ENCODE data around the gene UBAP1. TPM values are rescaled to one million over a fixed set of nuclear protein-coding genes. Genes with fewer than 3 reads are reported as not detected.
"Not testable (repeated sequence)": the region's sequence is repeated elsewhere in the genome, so short reads cannot be mapped to it uniquely, and the experiment has no call there.

The UBAP1 gene
- total RNA-seq, 1 donor from 2014 or later, result 30.9 TPM

DNA sequence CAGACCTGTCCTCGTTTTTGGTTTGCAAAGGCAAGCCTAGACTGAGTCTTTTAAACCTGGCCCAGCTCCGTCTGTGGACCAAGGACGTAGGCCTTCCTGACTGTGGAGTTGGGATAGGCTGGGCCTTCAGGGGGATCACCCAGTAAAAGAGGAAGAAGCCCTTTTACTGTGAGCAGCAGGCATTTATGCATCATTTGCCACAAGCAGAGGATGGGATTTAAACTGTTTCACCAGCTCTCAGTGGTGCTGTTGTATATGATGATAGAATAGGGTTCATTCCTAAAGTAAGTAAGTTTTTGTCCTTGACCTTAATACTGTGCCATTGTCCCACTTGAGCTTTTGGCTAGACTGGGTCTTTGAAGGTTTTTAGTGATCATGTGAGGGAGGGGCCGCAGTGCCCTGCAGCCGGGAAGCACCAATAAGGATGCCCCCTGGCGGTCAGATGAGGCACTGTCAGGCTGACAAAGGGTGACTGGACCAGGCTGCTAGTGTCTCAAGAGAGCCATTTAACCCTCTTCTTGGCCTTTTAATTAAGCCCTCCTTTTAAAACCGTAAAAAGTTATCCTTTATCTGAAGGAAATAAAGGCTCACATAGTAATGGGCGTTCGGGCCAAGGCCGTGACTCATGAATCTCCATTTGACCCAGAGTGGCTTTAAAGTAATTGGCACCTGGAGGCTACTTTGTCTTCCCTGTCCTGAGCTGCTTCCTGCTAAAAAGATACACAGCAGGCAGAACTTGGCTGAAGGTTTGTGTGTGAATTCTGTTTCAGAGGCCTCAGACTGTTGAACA is 74.0 kb downstream of the UBAP1 start:
- Mint-ChIP-seq H3K27ac (no peak overlapping the region), H3K4me3 (no peak overlapping the region), H3K36me3 (ENCODE audit: low read depth) (peaks cover 26% of the 10 kb centered on the region), H3K4me1 (peaks cover 5% of the 10 kb centered on the region), H3K9me3 (no peaks in the 10 kb centered on the region), H3K27me3 (no peaks in the 10 kb centered on the region)
- peak; percentile 90 for DNase-seq
- intact Hi-C loops (cut with micrococcal nuclease), result loop anchor here (1.0 to 5.0 kb wide), 3 partner anchors 76 to 127 kb away; partner anchors contain the start of genes DCAF12 and UBAP1

DNA sequence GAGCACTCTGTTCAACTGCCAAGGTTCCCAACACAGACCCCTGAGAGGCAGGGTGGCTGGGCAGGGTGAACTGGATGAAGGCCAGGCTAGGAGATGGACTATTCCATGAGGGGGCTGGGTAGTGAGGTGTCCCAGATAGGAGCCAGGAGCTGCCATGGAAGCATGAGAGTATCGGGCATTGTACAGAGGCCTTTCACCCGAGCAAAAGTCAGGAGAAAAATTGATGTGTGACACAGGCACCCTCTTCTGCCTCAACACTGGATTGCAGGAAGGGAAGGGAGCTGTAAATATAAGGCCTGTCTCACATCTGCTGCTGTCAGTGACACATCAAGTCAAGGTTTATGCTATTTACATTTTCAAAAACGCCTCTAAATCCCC is 74.6 kb downstream of the UBAP1 start:
- Mint-ChIP-seq H3K4me3 (no peak overlapping the region), H3K27ac (no peak overlapping the region), H3K27me3 (no peaks in the 10 kb centered on the region), H3K4me1 (peaks cover 5% of the 10 kb centered on the region), H3K36me3 (ENCODE audit: low read depth) (peaks cover 28% of the 10 kb centered on the region), H3K9me3 (no peaks in the 10 kb centered on the region)
- DNase-seq, result no peak
- intact Hi-C loops (cut with micrococcal nuclease), result loop anchor here (1.0 to 5.0 kb wide), 3 partner anchors 76 to 127 kb away; partner anchors contain the start of genes DCAF12 and UBAP1

DNA sequence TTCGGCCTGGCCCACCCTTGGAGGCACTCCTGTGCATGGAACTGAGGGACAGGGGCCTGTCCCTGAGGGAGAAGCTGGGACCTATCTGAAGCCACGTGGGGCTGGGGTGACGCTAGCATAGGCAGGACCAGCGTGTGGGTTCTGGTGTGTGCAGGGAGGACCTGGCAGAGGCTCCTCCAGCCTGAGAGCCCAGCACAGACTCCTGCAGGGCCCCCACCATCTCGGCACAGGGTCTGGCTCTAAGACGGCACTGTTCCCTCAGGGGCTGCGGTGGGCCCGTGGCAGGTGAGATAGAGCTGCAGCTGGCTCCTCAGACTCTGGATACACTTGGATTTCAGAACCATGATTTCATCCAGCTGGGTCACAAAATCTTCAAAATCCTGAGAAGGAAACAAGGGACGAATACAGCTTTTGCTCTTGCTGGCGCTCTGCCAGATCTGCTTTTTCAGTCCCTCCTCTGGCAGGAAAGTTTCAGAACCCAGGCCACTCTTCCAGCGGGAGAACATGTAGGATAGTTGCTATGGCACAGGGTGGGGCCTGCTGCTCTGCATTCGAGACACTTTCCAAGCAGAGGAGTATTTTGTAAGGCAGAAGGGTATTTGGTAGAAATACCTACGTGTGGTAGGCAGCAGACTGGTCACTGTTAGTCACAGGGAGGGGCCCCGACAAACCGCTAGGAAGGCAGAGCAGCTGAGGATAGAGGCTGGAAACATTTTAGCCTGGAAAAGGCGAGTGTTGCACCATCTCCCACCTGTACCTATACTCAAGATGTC is 75.5 kb downstream of the UBAP1 start:
- Mint-ChIP-seq H3K27me3 (no peaks in the 10 kb centered on the region), H3K4me3 (no peak overlapping the region), H3K36me3 (ENCODE audit: low read depth) (peaks cover 24% of the 10 kb centered on the region), H3K9me3 (no peaks in the 10 kb centered on the region), H3K4me1 (peaks cover 5% of the 10 kb centered on the region), H3K27ac (no peak overlapping the region)
- intact Hi-C loops (cut with micrococcal nuclease), result loop anchor here (5.0 kb wide), 1 partner anchor 77 kb away; the partner anchor contains the start of gene UBAP1
- DNase-seq, result no peak

DNA sequence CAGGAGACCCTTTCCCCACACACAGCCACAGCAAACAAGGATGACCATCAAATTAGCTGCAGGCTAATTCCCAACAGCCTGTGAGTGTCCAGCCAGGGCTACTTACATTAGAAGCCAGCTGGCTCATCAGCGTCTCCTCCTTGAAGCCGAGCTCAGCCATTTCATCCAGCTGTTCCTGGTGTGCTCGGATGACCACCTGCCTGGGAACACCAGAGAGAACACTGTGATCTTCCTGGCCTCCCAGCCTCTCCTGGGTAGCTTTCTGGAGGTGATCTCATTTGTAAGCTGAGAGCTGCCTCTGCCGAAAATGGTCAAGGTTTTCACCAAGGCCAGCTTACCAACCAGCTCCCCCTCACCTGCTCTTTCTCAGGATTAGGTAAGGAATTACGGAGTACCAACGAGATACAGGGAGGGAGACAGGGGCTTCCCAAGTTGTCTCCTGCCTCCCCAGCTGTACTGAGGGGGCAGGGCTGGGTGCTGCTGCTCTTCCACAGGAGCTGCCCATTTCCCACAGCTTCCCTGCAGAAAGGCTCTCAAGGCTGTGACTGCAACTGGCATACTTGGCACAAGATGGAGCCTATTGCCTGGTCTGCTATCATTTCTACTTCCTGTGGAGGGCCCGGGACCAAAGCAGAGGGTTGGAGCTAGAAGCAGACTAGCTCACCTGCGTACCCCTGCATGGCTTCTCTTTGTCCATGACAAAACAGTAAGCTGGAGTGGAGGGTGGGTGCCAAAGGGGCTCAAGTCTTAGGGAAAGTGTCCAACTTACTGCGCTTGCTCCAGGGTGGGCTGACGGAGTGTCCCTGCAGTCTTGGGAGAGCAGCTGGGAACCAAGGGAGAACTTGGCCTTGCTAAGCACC is 76.4 kb downstream of the UBAP1 start:
- intact Hi-C loops (cut with micrococcal nuclease), result loop anchor here (5.0 kb wide), 1 partner anchor 78 kb away; the partner anchor contains the start of gene UBAP1
- Mint-ChIP-seq H3K27ac (no peak overlapping the region), H3K36me3 (ENCODE audit: low read depth) (peaks cover 21% of the 10 kb centered on the region), H3K4me1 (peaks cover 5% of the 10 kb centered on the region), H3K4me3 (no peak overlapping the region), H3K27me3 (no peaks in the 10 kb centered on the region), H3K9me3 (no peaks in the 10 kb centered on the region)
- no peak for DNase-seq

DNA sequence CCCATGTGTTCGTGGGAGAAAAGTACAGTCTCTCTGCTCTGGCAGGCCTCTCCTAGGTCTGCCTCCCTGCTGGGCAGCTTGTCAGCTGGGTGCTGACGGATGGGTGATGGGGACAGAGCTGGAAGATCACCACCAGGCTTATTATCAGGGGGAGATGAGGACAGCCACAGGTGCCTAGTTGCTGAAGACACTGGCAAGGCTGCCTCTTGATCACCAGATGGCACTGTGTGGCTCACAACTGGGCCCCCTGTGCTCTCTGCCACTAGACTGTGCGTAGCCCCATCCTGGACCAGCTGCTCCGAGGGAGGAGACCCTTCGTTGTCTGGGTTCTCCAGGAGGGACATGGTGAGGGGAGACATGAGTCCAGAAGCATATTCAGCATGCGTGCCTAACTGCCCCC is 77.3 kb downstream of the UBAP1 start:
- no peak overlapping the region for H3K4me3 Mint-ChIP-seq
- H3K27me3 Mint-ChIP-seq, result no peaks in the 10 kb centered on the region
- H3K27ac Mint-ChIP-seq, result no peak overlapping the region
- H3K4me1 Mint-ChIP-seq, result peaks cover 5% of the 10 kb centered on the region
- intact Hi-C loops (cut with micrococcal nuclease), result no loop called here
- no peak for DNase-seq
- H3K9me3 Mint-ChIP-seq, result no peaks in the 10 kb centered on the region
- H3K36me3 Mint-ChIP-seq (ENCODE audit: low read depth), result peaks cover 15% of the 10 kb centered on the region

DNA sequence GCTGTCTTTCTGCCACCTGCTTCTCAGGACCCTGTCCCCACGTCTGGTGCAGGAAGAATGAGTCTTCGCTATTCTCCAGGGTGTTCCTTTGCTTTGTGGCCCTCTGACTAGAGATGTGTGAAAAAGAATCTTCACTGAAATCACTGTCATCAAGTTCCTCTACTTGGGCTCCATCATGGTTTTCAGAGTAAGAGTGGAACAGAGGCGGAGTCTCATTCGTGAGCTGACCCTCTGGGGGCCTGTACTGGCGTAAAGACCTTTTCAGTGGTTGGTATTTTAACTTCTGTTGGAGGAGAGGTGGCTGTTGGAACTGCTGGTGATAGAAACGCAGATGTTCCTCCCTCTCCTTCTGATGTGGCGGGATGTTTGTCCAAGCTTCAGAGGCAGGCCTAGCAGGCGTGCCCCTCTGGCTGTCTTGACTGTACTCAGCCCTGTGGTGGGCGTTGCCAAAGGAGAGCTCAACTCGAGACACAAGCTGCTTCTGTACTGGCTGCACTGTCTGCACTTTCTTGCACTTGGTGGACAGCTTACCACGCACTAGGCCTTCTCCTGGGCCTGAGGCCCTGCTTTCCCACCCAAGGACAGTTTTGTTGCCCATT is 78.2 kb downstream of the UBAP1 start:
- intact Hi-C loops (cut with micrococcal nuclease), result no loop called here
- H3K4me1 Mint-ChIP-seq, result peaks cover 5% of the 10 kb centered on the region
- H3K27me3 Mint-ChIP-seq, result no peaks in the 10 kb centered on the region
- peak overlapping the region; percentile 10 for H3K27ac Mint-ChIP-seq
- peaks cover 10% of the 10 kb centered on the region for H3K36me3 Mint-ChIP-seq (ENCODE audit: low read depth)
- H3K4me3 Mint-ChIP-seq, result no peak overlapping the region
- no peaks in the 10 kb centered on the region for H3K9me3 Mint-ChIP-seq
- DNase-seq, result no peak

DNA sequence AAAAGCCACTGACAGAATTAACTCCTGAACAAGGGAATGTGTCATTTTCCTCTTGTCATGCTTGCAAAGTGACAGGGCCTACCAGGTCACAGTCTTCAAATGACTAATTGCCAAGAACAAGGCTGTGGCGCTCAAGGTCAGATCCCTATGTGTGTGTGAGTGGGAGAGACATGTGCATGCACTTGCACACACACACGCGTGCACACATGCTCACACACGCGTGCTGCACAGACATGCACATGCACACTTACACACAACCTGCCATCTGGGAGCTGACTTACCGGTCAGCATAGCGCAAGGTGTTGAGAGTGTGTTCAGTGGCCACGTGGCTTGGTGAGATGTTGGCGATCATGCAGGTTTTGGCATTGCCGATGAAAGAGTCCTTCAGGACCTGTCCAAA is 80.5 kb downstream of the UBAP1 start:
- Mint-ChIP-seq H3K4me3 (no peak overlapping the region), H3K36me3 (ENCODE audit: low read depth) (peaks cover 11% of the 10 kb centered on the region), H3K9me3 (no peaks in the 10 kb centered on the region), H3K4me1 (peaks cover 12% of the 10 kb centered on the region), H3K27ac (peak overlapping the region; percentile 13), H3K27me3 (no peaks in the 10 kb centered on the region)
- no peak for DNase-seq
- intact Hi-C loops (cut with micrococcal nuclease), result no loop called here

DNA sequence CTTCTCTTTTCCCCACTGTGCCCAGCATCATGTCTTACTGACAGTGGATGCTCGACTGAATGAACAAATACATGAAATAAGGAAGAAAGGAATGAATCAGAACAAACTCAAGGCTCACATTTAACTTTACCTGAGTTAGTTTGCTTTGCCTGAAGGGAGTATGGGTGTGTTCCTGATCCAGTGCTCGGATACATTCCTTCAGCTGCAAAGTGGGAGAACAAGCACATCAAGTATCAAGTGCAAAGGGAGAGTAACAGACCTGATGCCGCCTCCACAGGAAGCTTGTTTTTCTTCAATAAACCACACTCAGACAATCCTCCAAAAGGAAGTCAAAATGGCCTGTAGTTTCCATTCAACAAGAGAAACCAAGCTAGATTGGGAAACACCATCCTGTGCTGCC is 84.1 kb downstream of the UBAP1 start:
- Mint-ChIP-seq H3K9me3 (no peaks in the 10 kb centered on the region), H3K4me3 (no peak overlapping the region), H3K4me1 (peaks cover 9% of the 10 kb centered on the region), H3K27ac (peak overlapping the region; percentile 54), H3K27me3 (no peaks in the 10 kb centered on the region), H3K36me3 (ENCODE audit: low read depth) (peaks cover 7% of the 10 kb centered on the region)
- DNase-seq, result no peak
- intact Hi-C loops (cut with micrococcal nuclease), result no loop called here

DNA sequence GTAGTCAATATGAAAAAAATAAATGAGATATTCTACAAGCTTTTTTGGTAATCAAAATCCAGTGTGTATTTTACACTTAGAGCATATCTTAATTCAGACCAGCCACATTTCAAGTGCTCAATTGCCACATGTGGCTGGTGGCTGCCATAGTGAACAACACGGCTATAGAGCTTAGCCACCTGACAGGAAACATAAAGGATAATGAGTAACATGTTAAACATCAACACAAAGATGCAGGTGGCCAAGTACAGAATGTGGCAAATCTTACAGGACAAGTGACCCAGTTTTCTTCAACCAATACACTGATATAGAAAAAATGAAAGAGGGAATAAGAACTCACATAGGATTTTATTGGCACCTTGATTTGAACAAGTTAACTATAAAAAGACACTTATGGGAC is 88.8 kb downstream of the UBAP1 start:
- DNase-seq, result no peak
- peaks cover 8% of the 10 kb centered on the region for H3K36me3 Mint-ChIP-seq (ENCODE audit: low read depth)
- no peaks in the 10 kb centered on the region for H3K27me3 Mint-ChIP-seq
- intact Hi-C loops (cut with micrococcal nuclease), result no loop called here
- peaks cover 9% of the 10 kb centered on the region for H3K4me1 Mint-ChIP-seq
- H3K27ac Mint-ChIP-seq, result peak overlapping the region; percentile 25
- no peaks in the 10 kb centered on the region for H3K9me3 Mint-ChIP-seq
- no peak overlapping the region for H3K4me3 Mint-ChIP-seq

DNA sequence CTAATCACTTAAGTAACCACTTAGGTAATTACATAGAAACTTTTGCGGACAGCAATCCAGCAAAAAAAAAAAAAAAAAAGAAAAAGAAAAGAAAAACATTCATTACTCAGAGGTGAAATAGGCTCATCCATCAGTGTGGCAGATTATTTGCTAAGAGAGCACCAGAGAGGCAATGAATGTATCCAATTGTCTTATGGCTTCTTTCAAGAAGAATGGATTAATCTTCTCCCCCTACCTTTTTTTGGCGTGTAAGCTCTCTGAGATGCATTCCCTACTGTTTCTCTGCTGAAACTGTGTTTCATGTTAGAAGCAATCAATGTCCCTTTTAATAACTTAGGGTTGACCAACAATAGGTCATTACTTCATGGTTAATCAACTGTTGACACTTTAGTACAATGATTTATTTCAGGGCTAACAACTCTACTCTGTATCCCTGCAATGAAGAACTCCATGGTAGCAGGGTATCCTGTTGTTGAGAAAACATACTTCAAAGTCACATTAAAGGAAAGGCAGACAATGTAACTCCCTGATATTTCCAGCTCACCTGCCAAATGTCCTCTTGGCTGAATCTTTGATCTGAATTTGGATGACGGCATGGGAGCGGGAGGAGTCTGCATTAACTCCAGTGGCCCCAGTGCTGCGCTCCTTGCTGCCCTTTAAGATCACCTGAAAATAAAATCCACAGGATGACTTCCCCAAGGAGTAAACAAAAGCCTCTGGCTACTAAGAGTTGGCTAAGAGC is 92.6 kb downstream of the UBAP1 start:
- Mint-ChIP-seq H3K36me3 (ENCODE audit: low read depth) (peaks cover 4% of the 10 kb centered on the region), H3K4me1 (peaks cover 2% of the 10 kb centered on the region), H3K27ac (no peak overlapping the region), H3K9me3 (no peaks in the 10 kb centered on the region), H3K27me3 (no peaks in the 10 kb centered on the region), H3K4me3 (no peak overlapping the region)
- no peak for DNase-seq
- intact Hi-C loops (cut with micrococcal nuclease), result no loop called here

DNA sequence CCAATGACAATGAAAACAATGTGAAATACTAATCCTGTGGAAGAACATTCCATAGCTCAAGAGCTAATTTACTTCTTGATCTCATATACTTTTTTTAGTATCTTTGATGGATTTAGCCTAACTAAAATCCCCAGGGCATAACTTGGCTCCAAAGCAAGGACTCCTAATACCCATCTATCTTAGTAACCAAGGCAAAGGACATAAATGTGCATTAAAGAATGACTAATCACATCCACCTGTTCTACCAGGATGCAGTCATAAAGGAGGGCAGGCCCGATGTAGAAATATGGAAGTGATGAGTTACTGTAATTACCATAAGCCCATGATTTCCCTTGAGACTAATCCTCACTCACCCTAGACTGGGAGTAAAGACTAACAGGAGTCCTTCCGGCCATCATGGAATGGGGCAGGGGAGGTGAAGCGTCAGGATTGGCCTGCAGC is 93.3 kb downstream of the UBAP1 start:
- Mint-ChIP-seq H3K9me3 (no peaks in the 10 kb centered on the region), H3K4me3 (no peak overlapping the region), H3K27me3 (no peaks in the 10 kb centered on the region), H3K4me1 (peaks cover 2% of the 10 kb centered on the region), H3K27ac (no peak overlapping the region), H3K36me3 (ENCODE audit: low read depth) (peaks cover 4% of the 10 kb centered on the region)
- no peak for DNase-seq
- intact Hi-C loops (cut with micrococcal nuclease), result no loop called here

DNA sequence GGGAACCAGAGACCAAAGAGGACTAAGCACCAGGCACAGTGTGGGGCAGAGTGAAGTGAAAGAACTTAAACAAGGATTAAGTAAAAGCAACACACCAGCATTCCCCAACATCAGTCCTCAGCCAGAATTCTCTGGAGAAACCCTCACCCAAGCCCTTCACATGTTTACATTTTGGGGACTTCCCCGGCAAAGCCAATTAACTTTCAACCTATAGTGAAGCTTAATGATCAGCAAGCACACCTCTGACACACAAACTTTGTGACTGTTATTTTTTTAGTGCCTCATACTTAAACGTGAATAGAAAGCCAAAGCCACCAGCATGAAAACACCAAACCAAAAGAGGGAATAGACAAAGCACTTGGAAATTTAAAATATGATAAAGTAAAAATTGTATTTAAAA is 94.7 kb downstream of the UBAP1 start:
- H3K4me1 Mint-ChIP-seq; intact Hi-C loops (cut with micrococcal nuclease); H3K36me3 Mint-ChIP-seq (ENCODE audit: low read depth); H3K9me3 Mint-ChIP-seq; H3K4me3 Mint-ChIP-seq; DNase-seq; H3K27me3 Mint-ChIP-seq; H3K27ac Mint-ChIP-seq: not testable (repeated sequence)

DNA sequence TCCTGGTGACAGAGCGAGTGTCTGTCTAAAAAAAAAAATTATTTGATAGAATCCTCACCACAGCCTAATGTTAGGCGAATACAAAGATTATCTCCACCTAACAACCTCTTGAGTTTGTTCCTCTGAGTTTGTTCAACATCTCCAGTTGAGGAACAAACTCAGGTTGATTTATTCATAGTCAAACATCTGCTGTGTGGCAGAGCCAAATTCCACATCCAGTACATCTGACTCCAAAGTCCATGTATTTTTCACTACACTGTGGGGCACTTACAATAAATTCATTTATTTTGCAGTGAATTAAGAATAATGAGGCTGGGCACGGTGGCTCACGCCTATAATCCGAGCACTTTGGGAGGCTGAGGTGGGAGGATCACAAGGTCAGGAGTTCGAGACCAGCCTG is 97.0 kb downstream of the UBAP1 start:
- Mint-ChIP-seq H3K27me3 (no peaks in the 10 kb centered on the region), H3K27ac (no peak overlapping the region), H3K36me3 (ENCODE audit: low read depth) (peaks cover 8% of the 10 kb centered on the region), H3K9me3 (no peaks in the 10 kb centered on the region), H3K4me1 (peaks cover 4% of the 10 kb centered on the region), H3K4me3 (no peak overlapping the region)
- no peak for DNase-seq
- intact Hi-C loops (cut with micrococcal nuclease), result no loop called here
